CD14-positive monocyte (primary cell): ENCODE data around the gene NLE1. TPM values are rescaled to one million over a fixed set of nuclear protein-coding genes. Genes with fewer than 3 reads are reported as not detected.
"Not testable (repeated sequence)": the region's sequence is repeated elsewhere in the genome, so short reads cannot be mapped to it uniquely, and the experiment has no call there.

Experiments used
- DNase-seq, 3 donors: peaks; one replicate each; pipeline ENCODE4 v3.0.0-alpha.2; 2011 to 2022
- H2AFZ ChIP-seq: 2 replicates; pipeline ENCODE4 v1.6.0; 2012; ENCODE audit warnings: mild to moderate bottlenecking, low read depth, low read length, inconsistent platforms; ENCODE audit not compliant: insufficient read depth, poor library complexity, severe bottlenecking
- H3K27ac ChIP-seq, 2 donors: 1 replicate in 1 of 2; 2 replicates in 1 of 2; pipeline ENCODE4 v1.5.1; 2012 to 2013; ENCODE audit warnings: low read length in 2 of 2, control low read depth in 1 of 2, inconsistent platforms in 1 of 2, low read depth in 1 of 2, mild to moderate bottlenecking in 1 of 2
- H3K27me3 ChIP-seq, 2 donors: one replicate each; pipeline versions ENCODE4 v1.6.0 to v1.6.1; 2011 to 2013; ENCODE audit warnings: low read length in 2 of 2; ENCODE audit not compliant: control insufficient read depth in 2 of 2, insufficient read depth in 2 of 2
- H3K36me3 ChIP-seq, 2 donors: replicated peaks in 1 of 2; 1 replicate in 1 of 2; 2 replicates in 1 of 2; pipeline versions ENCODE4 v1.5.1 to v1.6.1; 2012 to 2013; ENCODE audit warnings: low read length in 2 of 2, control low read depth in 1 of 2, inconsistent platforms in 1 of 2, mild to moderate bottlenecking in 1 of 2; ENCODE audit not compliant: insufficient read depth in 2 of 2, control insufficient read depth in 1 of 2
- H3K4me1 ChIP-seq, 2 donors: 1 replicate in 1 of 2; 2 replicates in 1 of 2; pipeline versions ENCODE4 v1.5.1 to v1.6.1; 2012 to 2013; ENCODE audit warnings: low read length in 2 of 2, control low read depth in 1 of 2, inconsistent platforms in 1 of 2, mild to moderate bottlenecking in 1 of 2, moderate library complexity in 1 of 2; ENCODE audit not compliant: insufficient read depth in 2 of 2, control insufficient read depth in 1 of 2
- H3K4me2 ChIP-seq: replicated peaks from 2 replicates; pipeline ENCODE3; 2012; ENCODE audit warnings: low read length, moderate library complexity, mild to moderate bottlenecking; ENCODE audit not compliant: poor library complexity, severe bottlenecking; ENCODE audit errors: extremely low read depth
- H3K4me3 ChIP-seq, 3 experiments: fragments of 200-600 bp in 1 of 3; sonication (generic) in 1 of 3; replicated peaks in 1 of 3; 1 replicate in 2 of 3; 2 replicates in 1 of 3; pipeline ENCODE4 v1.5.1; 2011 to 2013; ENCODE audit warnings: low read length in 3 of 3, mild to moderate bottlenecking in 3 of 3, control low read depth in 2 of 3, low read depth in 2 of 3, inconsistent platforms in 1 of 3, moderate library complexity in 1 of 3
- H3K79me2 ChIP-seq: 2 replicates; pipeline ENCODE4 v1.6.0; 2012; ENCODE audit warnings: mild to moderate bottlenecking, control low read depth, inconsistent platforms, low read length, moderate library complexity; ENCODE audit not compliant: insufficient read depth
- H3K9ac ChIP-seq: 2 replicates; pipeline ENCODE4 v1.6.0; 2017; ENCODE audit warnings: low read length, mild to moderate bottlenecking; ENCODE audit not compliant: insufficient read depth, poor library complexity, severe bottlenecking
- H3K9me3 ChIP-seq, 2 donors: replicated peaks in 1 of 2; 1 replicate in 1 of 2; 2 replicates in 1 of 2; pipeline versions ENCODE4 v1.5.1 to v1.6.1; 2012 to 2013; ENCODE audit warnings: low read length in 2 of 2, control low read depth in 1 of 2; ENCODE audit not compliant: control insufficient read depth in 1 of 2, insufficient read depth in 1 of 2
- H4K20me1 ChIP-seq: 2 replicates; pipeline ENCODE4 v1.6.0; 2012; ENCODE audit warnings: mild to moderate bottlenecking, low read length, control low read depth, moderate library complexity; ENCODE audit not compliant: insufficient read depth
- H3K27ac Mint-ChIP-seq, 7 donors: one replicate each; pipeline ENCODE4 v1.8.0; 2020; ENCODE audit warnings: mild to moderate bottlenecking in 7 of 7, mixed read lengths in 7 of 7, moderate library complexity in 6 of 7, inconsistent platforms in 2 of 7
- H3K27me3 Mint-ChIP-seq, 3 donors: one replicate each; pipeline ENCODE4 v1.8.0; 2021 to 2022; ENCODE audit warnings: low read depth in 3 of 3, mild to moderate bottlenecking in 3 of 3, mixed read lengths in 3 of 3, moderate library complexity in 3 of 3, inconsistent platforms in 1 of 3
- H3K36me3 Mint-ChIP-seq, 2 donors: one replicate each; pipeline ENCODE4 v1.8.0; 2020; ENCODE audit warnings: mixed read lengths in 2 of 2, inconsistent platforms in 1 of 2, mild to moderate bottlenecking in 1 of 2
- H3K4me1 Mint-ChIP-seq: one replicate; pipeline ENCODE4 v1.8.0; 2020; ENCODE audit warnings: mild to moderate bottlenecking, mixed read lengths
- H3K4me3 Mint-ChIP-seq, 2 donors: one replicate each; pipeline ENCODE4 v1.8.0; 2020; ENCODE audit warnings: mild to moderate bottlenecking in 2 of 2, mixed read lengths in 2 of 2, moderate library complexity in 1 of 2
- H3K9me3 Mint-ChIP-seq, 7 donors: one replicate each; pipeline ENCODE4 v1.8.0; 2020 to 2022; ENCODE audit warnings: mixed read lengths in 7 of 7, mild to moderate bottlenecking in 6 of 7, moderate library complexity in 6 of 7, inconsistent platforms in 2 of 7
- CTCF ChIP-seq: fragments of 200-600 bp; IDR thresholded peaks from one replicate; pipeline ENCODE4 v1.8.0; 2022; ENCODE audit warnings: antibody characterized with exemption, mild to moderate bottlenecking
- WGBS: methylation state at CpG from one replicate; pipeline ENCODE4 v1.1.5; 2013; ENCODE audit warnings: missing lambda C conversion rate; ENCODE audit not compliant: insufficient coverage; 5-methylcytosine and 5-hydroxymethylcytosine counted together
- intact Hi-C, 2 donors: fragments of 100-400 bp; cut with micrococcal nuclease; formaldehyde crosslinking; loops; one replicate each; pipeline versions ENCODE4 v1.15.0 to v1.15.1; 2023
- polyA plus RNA-seq, 3 donors: library from polyadenylated mRNA; depleted of rRNA in 1 of 3; unstranded in 2 of 3; stranded (reverse) in 1 of 3; fragments of 300-500 nt in 2 of 3; fragments of >200 nt in 1 of 3; fragmentation: Illumina TruSeq in 2 of 3; gene quantifications; 1 replicate in 2 of 3; 2 replicates in 1 of 3; pipeline ENCODE4 v1.2.3, GENCODE V29; 2012 to 2021

Gene NLE1
- polyA plus RNA-seq, 3 donors: 1.6 to 3.6 (median 2.2) TPM

GRCh38 chr17:35095741-35096140, 46.4 kb downstream of the NLE1 start:
- DNase-seq: no peak
- Histone ChIP-seq H3K4me1 (peaks cover 11 to 12% of the 10 kb centered on the region in 2 donors), H3K27me3 (no peaks in the 10 kb centered on the region), H3K79me2 (no peaks in the 10 kb centered on the region), H3K4me2 (no peak overlapping the region), H3K9me3 (no peaks in the 10 kb centered on the region), H4K20me1 (no peaks in the 10 kb centered on the region), H3K4me3 (no peak overlapping the region), H3K27ac (no peak overlapping the region), H3K9ac (no peak overlapping the region), H2AFZ (no peak overlapping the region), H3K36me3 (peaks cover 11 to 20% of the 10 kb centered on the region in 2 donors)
- peaks cover 17% of the 10 kb centered on the region for H3K4me1 Mint-ChIP-seq
- no peaks in the 10 kb centered on the region for H3K9me3 Mint-ChIP-seq
- H3K27me3 Mint-ChIP-seq: peaks cover 0 to 2% (median 0%) of the 10 kb centered on the region in 3 donors
- H3K36me3 Mint-ChIP-seq: peaks cover 22 to 30% of the 10 kb centered on the region in 2 donors
- intact Hi-C loops: no loop called here
- no peak overlapping the region for H3K27ac Mint-ChIP-seq
- no peak overlapping the region for H3K4me3 Mint-ChIP-seq
- TF ChIP-seq CTCF: no peak
- 100% methylated on average over 1 of the region's 1 CpG for WGBS

- H3K9me3 ChIP-seq: no peaks in the 10 kb centered on the region
- H4K20me1 ChIP-seq: no peaks in the 10 kb centered on the region
- intact Hi-C loops: loop anchor here in 1 of 2 donors (5.0 kb wide), 1 partner anchor 73 kb away; no protein-coding TSS in a partner anchor
- Mint-ChIP-seq H3K27me3 (peaks cover 0 to 2% (median 0%) of the 10 kb centered on the region in 3 donors), H3K27ac (peak overlapping the region in 6 of 7 donors; percentile 15 to 91 (median 78)), H3K9me3 (no peaks in the 10 kb centered on the region), H3K4me3 (no peak overlapping the region), H3K4me1 (peaks cover 15% of the 10 kb centered on the region), H3K36me3 (peaks cover 14 to 21% of the 10 kb centered on the region in 2 donors)
- H3K27me3 ChIP-seq: no peaks in the 10 kb centered on the region
- H3K4me2 ChIP-seq: no peak overlapping the region
- H3K9ac ChIP-seq: no peak overlapping the region
- H2AFZ ChIP-seq: no peak overlapping the region
- H3K79me2 ChIP-seq: no peaks in the 10 kb centered on the region
- H3K4me1 ChIP-seq: peaks cover 12 to 15% of the 10 kb centered on the region in 2 donors
- no peak for TF ChIP-seq CTCF
- no CpG with 5 or more reads among the region's 2 CpGs for WGBS
- no peak overlapping the region for H3K27ac ChIP-seq
- H3K4me3 ChIP-seq: no peak overlapping the region
- peak; percentile 30 to 74 (median 64) for DNase-seq
- peaks cover 6 to 12% of the 10 kb centered on the region in 2 donors for H3K36me3 ChIP-seq
Observed at GRCh38 chr17:35094902-35095301, 47.2 kb downstream of the NLE1 start.

GRCh38 chr17:35090707-35091106, 51.4 kb downstream of the NLE1 start:
- H3K4me1 Mint-ChIP-seq: peaks cover 41% of the 10 kb centered on the region
- peaks cover 30 to 38% of the 10 kb centered on the region in 2 donors for H3K4me1 ChIP-seq
- not testable (repeated sequence) for H3K36me3 ChIP-seq, H2AFZ ChIP-seq, H3K9ac ChIP-seq, H3K27me3 Mint-ChIP-seq, H3K27ac Mint-ChIP-seq, H3K9me3 ChIP-seq, H3K27ac ChIP-seq, H3K4me3 ChIP-seq, H3K4me2 ChIP-seq, DNase-seq, H3K27me3 ChIP-seq, H3K9me3 Mint-ChIP-seq, H3K4me3 Mint-ChIP-seq, H3K36me3 Mint-ChIP-seq
- H4K20me1 ChIP-seq: peaks cover 11% of the 10 kb centered on the region
- WGBS: 96% methylated on average over 7 of the region's 11 CpGs
- intact Hi-C loops: loop anchor here in 1 of 2 donors (5.0 kb wide), 1 partner anchor 68 kb away; no protein-coding TSS in a partner anchor
- peaks cover 30% of the 10 kb centered on the region for H3K79me2 ChIP-seq
